Measurements from ENCODE around the gene CLCN7. TPM values are rescaled to one million over a fixed set of nuclear protein-coding genes. Genes with fewer than 3 reads are reported as not detected.

The CLCN7 gene
- total and polyA plus RNA-seq, 9 of the 15 experiments (the other 6 are each of a cell fraction or from before 2014, with no cell fraction given), result 0.06 to 126 (median 18.7) TPM

DNA sequence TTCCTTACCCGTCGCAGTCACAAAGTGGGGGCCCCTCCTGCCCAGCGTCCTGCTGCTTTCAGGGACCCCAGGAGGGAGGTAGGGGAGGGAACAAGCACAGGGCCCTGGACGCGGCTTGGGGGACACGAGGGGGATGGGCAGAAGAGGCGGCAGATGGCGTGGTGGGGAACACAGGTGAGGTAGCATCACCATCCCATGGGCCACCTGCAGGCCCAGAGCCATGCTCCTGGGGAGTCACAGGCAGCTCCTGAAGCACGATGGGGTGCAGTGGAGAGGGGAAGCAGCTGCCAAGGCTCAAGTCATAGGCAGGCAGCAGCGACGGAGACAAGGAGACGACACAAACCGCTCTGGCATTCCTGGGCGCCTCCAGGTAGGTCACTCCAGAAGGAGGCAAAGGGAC lies 71.1 kb downstream of the CLCN7 start:
- no TSS peak for BruUV-seq (replicated peaks)
- H3K9me1 ChIP-seq (ENCODE audit: control insufficient read depth, insufficient read depth, low read length), result no peaks in the 10 kb centered on the region
- H3K9ac ChIP-seq (ENCODE audit: insufficient read depth in 1 of 2, low read depth in 2 of 2, low read length in 2 of 2), result no peak overlapping the region
- H3K4me2 ChIP-seq (ENCODE audit: insufficient read depth, low read length), result no peak overlapping the region
- no peaks in the 10 kb centered on the region for H3K9me3 ChIP-seq (replicated peaks; ENCODE audit: control insufficient read depth, insufficient read depth, low read depth, low read length)
- DNase-seq (ENCODE audit: extremely low read depth in 1 of 4, low spot score in 3 of 4) (no peak), FAIRE-seq (no peak), ATAC-seq (no peak)
- in situ Hi-C loops (cut with MboI), result no loop called here
- H3K79me2 ChIP-seq (ENCODE audit: control insufficient read depth, insufficient read depth, low read length), result peaks cover 3% of the 10 kb centered on the region; the same call in 1 of the 3 replicates
- no peaks in the 10 kb centered on the region for H3K36me3 ChIP-seq (ENCODE audit: control insufficient read depth, insufficient read depth, low read length)
- no peak overlapping the region for H3K27ac ChIP-seq (ENCODE audit: extremely low read depth, low read depth, low read length)
- ChIA-PET CTCF (ENCODE audit: low intra/inter-chr PET ratio) (no interaction called here), POLR2A (interaction anchor here (0.6 to 0.9 kb wide), 2 partner anchors 25 to 306 kb away, joined by 3 read pairs; no protein-coding TSS in a partner anchor)
- intact Hi-C loops (cut with micrococcal nuclease), result no loop called here
- no peaks in the 10 kb centered on the region for H3K27me3 ChIP-seq (ENCODE audit: control insufficient read depth in 2 of 2, insufficient read depth in 2 of 2, low read length in 2 of 2)
- H4K20me1 ChIP-seq (replicated peaks; ENCODE audit: control insufficient read depth, insufficient read depth, low read length), result peaks cover 7% of the 10 kb centered on the region; the same call in 1 of the 2 replicates
- H2AFZ ChIP-seq (ENCODE audit: low read depth, low read length), result no peak overlapping the region
- TF ChIP-seq MXI1 (IDR thresholded peaks at IDR 0.05; ENCODE audit: low read depth, low read length), result no peak
- TF ChIP-seq CBX1 (IDR thresholded peaks at IDR 0.05; ENCODE audit: low read depth), result no peak
- TF ChIP-seq, protein P1, sequence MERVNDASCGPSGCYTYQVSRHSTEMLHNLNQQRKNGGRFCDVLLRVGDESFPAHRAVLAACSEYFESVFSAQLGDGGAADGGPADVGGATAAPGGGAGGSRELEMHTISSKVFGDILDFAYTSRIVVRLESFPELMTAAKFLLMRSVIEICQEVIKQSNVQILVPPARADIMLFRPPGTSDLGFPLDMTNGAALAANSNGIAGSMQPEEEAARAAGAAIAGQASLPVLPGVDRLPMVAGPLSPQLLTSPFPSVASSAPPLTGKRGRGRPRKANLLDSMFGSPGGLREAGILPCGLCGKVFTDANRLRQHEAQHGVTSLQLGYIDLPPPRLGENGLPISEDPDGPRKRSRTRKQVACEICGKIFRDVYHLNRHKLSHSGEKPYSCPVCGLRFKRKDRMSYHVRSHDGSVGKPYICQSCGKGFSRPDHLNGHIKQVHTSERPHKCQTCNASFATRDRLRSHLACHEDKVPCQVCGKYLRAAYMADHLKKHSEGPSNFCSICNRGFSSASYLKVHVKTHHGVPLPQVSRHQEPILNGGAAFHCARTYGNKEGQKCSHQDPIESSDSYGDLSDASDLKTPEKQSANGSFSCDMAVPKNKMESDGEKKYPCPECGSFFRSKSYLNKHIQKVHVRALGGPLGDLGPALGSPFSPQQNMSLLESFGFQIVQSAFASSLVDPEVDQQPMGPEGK (CRISPR knock-in tag; IDR thresholded peaks at IDR 0.05; ENCODE audit: borderline replicate concordance), result no peak
- TF ChIP-seq YBX1 (IDR thresholded peaks at IDR 0.05), result no peak
- TF ChIP-seq PYGO2 (tag; IDR thresholded peaks at IDR 0.05), result no peak
- TF ChIP-seq, protein P2, sequence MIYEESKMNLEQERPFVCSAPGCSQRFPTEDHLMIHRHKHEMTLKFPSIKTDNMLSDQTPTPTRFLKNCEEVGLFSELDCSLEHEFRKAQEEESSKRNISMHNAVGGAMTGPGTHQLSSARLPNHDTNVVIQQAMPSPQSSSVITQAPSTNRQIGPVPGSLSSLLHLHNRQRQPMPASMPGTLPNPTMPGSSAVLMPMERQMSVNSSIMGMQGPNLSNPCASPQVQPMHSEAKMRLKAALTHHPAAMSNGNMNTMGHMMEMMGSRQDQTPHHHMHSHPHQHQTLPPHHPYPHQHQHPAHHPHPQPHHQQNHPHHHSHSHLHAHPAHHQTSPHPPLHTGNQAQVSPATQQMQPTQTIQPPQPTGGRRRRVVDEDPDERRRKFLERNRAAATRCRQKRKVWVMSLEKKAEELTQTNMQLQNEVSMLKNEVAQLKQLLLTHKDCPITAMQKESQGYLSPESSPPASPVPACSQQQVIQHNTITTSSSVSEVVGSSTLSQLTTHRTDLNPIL (CRISPR knock-in tag; IDR thresholded peaks at IDR 0.05), result no peak
- TF ChIP-seq, protein P3, sequence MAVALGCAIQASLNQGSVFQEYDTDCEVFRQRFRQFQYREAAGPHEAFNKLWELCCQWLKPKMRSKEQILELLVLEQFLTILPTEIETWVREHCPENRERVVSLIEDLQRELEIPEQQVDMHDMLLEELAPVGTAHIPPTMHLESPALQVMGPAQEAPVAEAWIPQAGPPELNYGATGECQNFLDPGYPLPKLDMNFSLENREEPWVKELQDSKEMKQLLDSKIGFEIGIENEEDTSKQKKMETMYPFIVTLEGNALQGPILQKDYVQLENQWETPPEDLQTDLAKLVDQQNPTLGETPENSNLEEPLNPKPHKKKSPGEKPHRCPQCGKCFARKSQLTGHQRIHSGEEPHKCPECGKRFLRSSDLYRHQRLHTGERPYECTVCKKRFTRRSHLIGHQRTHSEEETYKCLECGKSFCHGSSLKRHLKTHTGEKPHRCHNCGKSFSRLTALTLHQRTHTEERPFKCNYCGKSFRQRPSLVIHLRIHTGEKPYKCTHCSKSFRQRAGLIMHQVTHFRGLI (CRISPR knock-in tag; IDR thresholded peaks at IDR 0.05), result no peak
- TF ChIP-seq, protein P4, sequence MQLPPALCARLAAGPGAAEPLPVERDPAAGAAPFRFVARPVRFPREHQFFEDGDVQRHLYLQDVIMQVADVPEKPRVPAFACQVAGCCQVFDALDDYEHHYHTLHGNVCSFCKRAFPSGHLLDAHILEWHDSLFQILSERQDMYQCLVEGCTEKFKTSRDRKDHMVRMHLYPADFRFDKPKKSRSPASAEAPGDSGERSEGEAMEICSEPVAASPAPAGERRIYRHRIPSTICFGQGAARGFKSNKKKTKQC (CRISPR knock-in tag; IDR thresholded peaks at IDR 0.05), result no peak
- TF ChIP-seq CBX3 (IDR thresholded peaks at IDR 0.05; ENCODE audit: borderline replicate concordance in 1 of 2, low read length in 2 of 2), result no peak
- H3K4me3 ChIP-seq, result no peak overlapping the region
- 49% methylated on average over 14 of the region's 14 CpGs for WGBS (ENCODE audit: insufficient coverage, low coverage, missing lambda C conversion rate)
- H3K4me1 ChIP-seq (replicated peaks in 1 of 2; ENCODE audit: control insufficient read depth in 2 of 2, insufficient read depth in 2 of 2, low read length in 2 of 2), result peaks cover 4 to 42% of the 10 kb centered on the region in 2 experiments; a peak in 3 of 5 replicates

Data from K562 (cell line).